ENCODE results near the gene MPP3.

Gene MPP3

DNA sequence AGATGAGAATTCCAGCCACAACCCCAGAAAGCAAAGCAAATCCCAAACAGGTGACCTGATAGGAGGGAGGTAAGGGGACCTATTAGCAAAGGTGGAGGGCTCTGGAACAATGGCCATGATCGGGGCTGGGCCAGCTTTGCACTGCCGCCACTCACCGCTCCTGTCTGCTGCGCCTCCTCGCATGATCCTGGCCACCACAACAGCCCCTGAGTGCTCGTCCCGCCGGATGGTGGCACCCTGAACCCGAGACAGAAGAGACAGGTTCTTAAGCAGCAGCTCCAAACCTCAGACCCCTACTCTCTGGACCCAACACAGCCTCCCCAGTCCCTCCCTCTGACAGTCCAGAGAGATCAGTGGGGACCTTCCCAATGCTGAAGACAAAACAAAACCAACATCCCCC, 5.3 kb downstream of the MPP3 start:
- Histone ChIP-seq H3K4me1 (ENCODE audit: control insufficient read depth, insufficient read depth, low read length) (no peaks in the 10 kb centered on the region), H3K4me3 (ENCODE audit: low read depth, low read length) (no peak overlapping the region), H3K9me3 (ENCODE audit: control insufficient read depth, insufficient read depth, low read depth, low read length) (no peaks in the 10 kb centered on the region), H3K27ac (ENCODE audit: extremely low read depth, low read depth, low read length) (no peak overlapping the region), H3K36me3 (ENCODE audit: control insufficient read depth in 2 of 2, insufficient read depth in 1 of 2, low read length in 2 of 2) (peaks cover 18 to 82% of the 10 kb centered on the region in 2 experiments)
- TF ChIP-seq ZNF561 (tag by site-specific recombination; IDR thresholded peaks at IDR 0.05; ENCODE audit: borderline replicate concordance) (no peak), ZNF776 (tag by site-specific recombination; IDR thresholded peaks at IDR 0.05; ENCODE audit: borderline replicate concordance) (no peak)
- POLR2A ChIA-PET, result no interaction called here
- CTCF ChIA-PET, result interaction anchor here (0.6 to 1.0 kb wide), 2 partner anchors 18 to 20 kb away, joined by 3 read pairs; partner anchors contain the start of gene CD300LG

DNA sequence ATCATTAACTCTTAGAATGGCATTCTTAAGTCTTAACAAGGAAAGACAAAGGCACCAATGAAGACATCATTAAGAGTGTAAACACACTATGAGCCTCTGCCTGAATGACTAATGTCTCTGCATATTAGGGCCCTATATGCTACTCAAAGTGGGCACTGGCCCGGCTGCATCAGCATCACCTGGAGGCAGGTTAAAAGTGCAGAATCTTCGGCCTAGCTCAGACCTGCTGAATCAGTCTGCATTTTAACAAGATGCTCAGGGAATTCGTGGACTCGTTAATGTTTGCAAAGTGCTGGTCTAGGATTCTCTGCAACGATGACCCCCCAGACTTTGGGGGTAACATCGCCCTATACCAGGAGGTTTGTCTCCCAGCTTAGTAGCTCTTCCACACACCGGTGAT, 6.7 kb downstream of the MPP3 start:
- CTCF ChIA-PET, result interaction anchor here (0.5 to 1.2 kb wide), 8 partner anchors 9 to 271 kb away, joined by 3 to 6 read pairs (median 3); partner anchors contain the start of gene CD300LG
- POLR2A ChIA-PET, result interaction anchor here (0.7 to 1.0 kb wide), 2 partner anchors 8 to 177 kb away, joined by 4 read pairs; no protein-coding TSS in a partner anchor

More for the DNA sequence above, 6.7 kb downstream of the MPP3 start:
- Histone ChIP-seq H3K27ac (ENCODE audit: extremely low read depth, low read depth, low read length) (no peak overlapping the region), H3K4me3 (ENCODE audit: low read depth, low read length) (no peak overlapping the region), H3K9me3 (ENCODE audit: control insufficient read depth, insufficient read depth, low read depth, low read length) (no peaks in the 10 kb centered on the region), H3K4me1 (ENCODE audit: control insufficient read depth, insufficient read depth, low read length) (no peaks in the 10 kb centered on the region), H3K36me3 (ENCODE audit: control insufficient read depth in 2 of 2, insufficient read depth in 1 of 2, low read length in 2 of 2) (peaks cover 18 to 88% of the 10 kb centered on the region in 2 experiments)
- TF ChIP-seq BCL11A (tag by site-specific recombination; IDR thresholded peaks at IDR 0.05; ENCODE audit: low read depth), result no peak
- TF ChIP-seq BCL11B (tag by site-specific recombination; IDR thresholded peaks at IDR 0.05; ENCODE audit: low read depth), result no peak
- TF ChIP-seq, protein P1, sequence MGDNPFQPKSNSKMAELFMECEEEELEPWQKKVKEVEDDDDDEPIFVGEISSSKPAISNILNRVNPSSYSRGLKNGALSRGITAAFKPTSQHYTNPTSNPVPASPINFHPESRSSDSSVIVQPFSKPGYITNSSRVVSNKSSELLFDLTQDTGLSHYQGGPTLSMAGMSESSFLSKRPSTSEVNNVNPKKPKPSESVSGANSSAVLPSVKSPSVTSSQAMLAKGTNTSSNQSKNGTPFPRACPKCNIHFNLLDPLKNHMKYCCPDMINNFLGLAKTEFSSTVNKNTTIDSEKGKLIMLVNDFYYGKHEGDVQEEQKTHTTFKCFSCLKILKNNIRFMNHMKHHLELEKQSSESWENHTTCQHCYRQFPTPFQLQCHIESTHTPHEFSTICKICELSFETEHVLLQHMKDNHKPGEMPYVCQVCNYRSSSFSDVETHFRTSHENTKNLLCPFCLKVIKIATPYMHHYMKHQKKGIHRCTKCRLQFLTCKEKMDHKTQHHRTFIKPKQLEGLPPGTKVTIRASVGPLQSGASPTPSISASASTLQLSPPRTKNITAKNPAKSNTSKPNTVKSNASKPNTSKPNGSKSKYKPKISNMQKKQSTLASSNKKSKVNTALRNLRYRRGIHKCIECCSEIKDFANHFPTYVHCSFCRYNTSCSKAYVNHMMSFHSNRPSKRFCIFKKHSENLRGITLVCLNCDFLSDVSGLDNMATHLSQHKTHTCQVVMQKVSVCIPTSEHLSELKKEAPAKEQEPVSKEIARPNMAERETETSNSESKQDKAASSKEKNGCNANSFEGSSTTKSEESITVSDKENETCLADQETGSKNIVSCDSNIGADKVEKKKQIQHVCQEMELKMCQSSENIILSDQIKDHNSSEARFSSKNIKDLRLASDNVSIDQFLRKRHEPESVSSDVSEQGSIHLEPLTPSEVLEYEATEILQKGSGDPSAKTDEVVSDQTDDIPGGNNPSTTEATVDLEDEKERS (tag by site-specific recombination; IDR thresholded peaks at IDR 0.05), result no peak
- no peak for TF ChIP-seq ZBTB7A (tag by site-specific recombination; IDR thresholded peaks at IDR 0.05; ENCODE audit: low read depth)
- TF ChIP-seq ZNF670 (tag by site-specific recombination; IDR thresholded peaks at IDR 0.05; ENCODE audit: low read depth), result no peak
- TF ChIP-seq ZFP69B (tag by site-specific recombination; IDR thresholded peaks at IDR 0.05), result no peak
- TF ChIP-seq ZNF404 (tag by site-specific recombination; IDR thresholded peaks at IDR 0.05), result no peak
- TF ChIP-seq ZNF394 (tag by site-specific recombination; IDR thresholded peaks at IDR 0.05; ENCODE audit: borderline replicate concordance), result no peak
- TF ChIP-seq ZNF423 (tag by site-specific recombination; IDR thresholded peaks at IDR 0.05), result no peak
- TF ChIP-seq, protein P2, sequence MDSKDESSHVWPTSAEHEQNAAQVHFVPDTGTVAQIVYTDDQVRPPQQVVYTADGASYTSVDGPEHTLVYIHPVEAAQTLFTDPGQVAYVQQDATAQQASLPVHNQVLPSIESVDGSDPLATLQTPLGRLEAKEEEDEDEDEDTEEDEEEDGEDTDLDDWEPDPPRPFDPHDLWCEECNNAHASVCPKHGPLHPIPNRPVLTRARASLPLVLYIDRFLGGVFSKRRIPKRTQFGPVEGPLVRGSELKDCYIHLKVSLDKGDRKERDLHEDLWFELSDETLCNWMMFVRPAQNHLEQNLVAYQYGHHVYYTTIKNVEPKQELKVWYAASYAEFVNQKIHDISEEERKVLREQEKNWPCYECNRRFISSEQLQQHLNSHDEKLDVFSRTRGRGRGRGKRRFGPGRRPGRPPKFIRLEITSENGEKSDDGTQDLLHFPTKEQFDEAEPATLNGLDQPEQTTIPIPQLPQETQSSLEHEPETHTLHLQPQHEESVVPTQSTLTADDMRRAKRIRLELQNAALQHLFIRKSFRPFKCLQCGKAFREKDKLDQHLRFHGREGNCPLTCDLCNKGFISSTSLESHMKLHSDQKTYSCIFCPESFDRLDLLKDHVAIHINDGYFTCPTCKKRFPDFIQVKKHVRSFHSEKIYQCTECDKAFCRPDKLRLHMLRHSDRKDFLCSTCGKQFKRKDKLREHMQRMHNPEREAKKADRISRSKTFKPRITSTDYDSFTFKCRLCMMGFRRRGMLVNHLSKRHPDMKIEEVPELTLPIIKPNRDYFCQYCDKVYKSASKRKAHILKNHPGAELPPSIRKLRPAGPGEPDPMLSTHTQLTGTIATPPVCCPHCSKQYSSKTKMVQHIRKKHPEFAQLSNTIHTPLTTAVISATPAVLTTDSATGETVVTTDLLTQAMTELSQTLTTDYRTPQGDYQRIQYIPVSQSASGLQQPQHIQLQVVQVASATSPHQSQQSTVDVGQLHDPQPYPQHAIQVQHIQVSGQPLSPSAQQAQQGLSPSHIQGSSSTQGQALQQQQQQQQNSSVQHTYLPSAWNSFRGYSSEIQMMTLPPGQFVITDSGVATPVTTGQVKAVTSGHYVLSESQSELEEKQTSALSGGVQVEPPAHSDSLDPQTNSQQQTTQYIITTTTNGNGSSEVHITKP (tag by site-specific recombination; IDR thresholded peaks at IDR 0.05), result no peak
- TF ChIP-seq, protein P3, sequence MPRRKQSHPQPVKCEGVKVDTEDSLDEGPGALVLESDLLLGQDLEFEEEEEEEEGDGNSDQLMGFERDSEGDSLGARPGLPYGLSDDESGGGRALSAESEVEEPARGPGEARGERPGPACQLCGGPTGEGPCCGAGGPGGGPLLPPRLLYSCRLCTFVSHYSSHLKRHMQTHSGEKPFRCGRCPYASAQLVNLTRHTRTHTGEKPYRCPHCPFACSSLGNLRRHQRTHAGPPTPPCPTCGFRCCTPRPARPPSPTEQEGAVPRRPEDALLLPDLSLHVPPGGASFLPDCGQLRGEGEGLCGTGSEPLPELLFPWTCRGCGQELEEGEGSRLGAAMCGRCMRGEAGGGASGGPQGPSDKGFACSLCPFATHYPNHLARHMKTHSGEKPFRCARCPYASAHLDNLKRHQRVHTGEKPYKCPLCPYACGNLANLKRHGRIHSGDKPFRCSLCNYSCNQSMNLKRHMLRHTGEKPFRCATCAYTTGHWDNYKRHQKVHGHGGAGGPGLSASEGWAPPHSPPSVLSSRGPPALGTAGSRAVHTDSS (tag by site-specific recombination; IDR thresholded peaks at IDR 0.05), result no peak
- TF ChIP-seq, protein P4, sequence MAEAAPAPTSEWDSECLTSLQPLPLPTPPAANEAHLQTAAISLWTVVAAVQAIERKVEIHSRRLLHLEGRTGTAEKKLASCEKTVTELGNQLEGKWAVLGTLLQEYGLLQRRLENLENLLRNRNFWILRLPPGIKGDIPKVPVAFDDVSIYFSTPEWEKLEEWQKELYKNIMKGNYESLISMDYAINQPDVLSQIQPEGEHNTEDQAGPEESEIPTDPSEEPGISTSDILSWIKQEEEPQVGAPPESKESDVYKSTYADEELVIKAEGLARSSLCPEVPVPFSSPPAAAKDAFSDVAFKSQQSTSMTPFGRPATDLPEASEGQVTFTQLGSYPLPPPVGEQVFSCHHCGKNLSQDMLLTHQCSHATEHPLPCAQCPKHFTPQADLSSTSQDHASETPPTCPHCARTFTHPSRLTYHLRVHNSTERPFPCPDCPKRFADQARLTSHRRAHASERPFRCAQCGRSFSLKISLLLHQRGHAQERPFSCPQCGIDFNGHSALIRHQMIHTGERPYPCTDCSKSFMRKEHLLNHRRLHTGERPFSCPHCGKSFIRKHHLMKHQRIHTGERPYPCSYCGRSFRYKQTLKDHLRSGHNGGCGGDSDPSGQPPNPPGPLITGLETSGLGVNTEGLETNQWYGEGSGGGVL (tag by site-specific recombination; IDR thresholded peaks at IDR 0.05), result no peak
- no peak for TF ChIP-seq ZBTB17 (tag by site-specific recombination; IDR thresholded peaks at IDR 0.05)
- no peak for TF ChIP-seq ZNF629 (tag by site-specific recombination; IDR thresholded peaks at IDR 0.05)
- TF ChIP-seq, protein P5, sequence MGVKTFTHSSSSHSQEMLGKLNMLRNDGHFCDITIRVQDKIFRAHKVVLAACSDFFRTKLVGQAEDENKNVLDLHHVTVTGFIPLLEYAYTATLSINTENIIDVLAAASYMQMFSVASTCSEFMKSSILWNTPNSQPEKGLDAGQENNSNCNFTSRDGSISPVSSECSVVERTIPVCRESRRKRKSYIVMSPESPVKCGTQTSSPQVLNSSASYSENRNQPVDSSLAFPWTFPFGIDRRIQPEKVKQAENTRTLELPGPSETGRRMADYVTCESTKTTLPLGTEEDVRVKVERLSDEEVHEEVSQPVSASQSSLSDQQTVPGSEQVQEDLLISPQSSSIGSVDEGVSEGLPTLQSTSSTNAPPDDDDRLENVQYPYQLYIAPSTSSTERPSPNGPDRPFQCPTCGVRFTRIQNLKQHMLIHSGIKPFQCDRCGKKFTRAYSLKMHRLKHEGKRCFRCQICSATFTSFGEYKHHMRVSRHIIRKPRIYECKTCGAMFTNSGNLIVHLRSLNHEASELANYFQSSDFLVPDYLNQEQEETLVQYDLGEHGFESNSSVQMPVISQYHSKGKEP (tag by site-specific recombination; IDR thresholded peaks at IDR 0.05), result no peak
- TF ChIP-seq, protein P6, sequence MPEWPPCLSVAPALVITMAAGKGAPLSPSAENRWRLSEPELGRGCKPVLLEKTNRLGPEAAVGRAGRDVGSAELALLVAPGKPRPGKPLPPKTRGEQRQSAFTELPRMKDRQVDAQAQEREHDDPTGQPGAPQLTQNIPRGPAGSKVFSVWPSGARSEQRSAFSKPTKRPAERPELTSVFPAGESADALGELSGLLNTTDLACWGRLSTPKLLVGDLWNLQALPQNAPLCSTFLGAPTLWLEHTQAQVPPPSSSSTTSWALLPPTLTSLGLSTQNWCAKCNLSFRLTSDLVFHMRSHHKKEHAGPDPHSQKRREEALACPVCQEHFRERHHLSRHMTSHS (tag by site-specific recombination; IDR thresholded peaks at IDR 0.05), result no peak
